Nephron progenitor cell (in vitro differentiated cells): ENCODE measurements around the gene CAMTA1.
A peak's percentile ranks its signal among the peaks of the same experiment; 100 is the strongest.

Source experiments
- DNase-seq: peaks from one replicate; pipeline ENCODE4 v3.0.0; 2021
- H3K27ac Mint-ChIP-seq: 2 replicates; pipeline ENCODE4 v1.8.0; 2021; ENCODE audit warnings: mild to moderate bottlenecking, moderate library complexity, mixed read lengths
- H3K27me3 Mint-ChIP-seq: 2 replicates; pipeline ENCODE4 v1.8.0; 2021; ENCODE audit warnings: mild to moderate bottlenecking, low read depth, mixed read lengths; ENCODE audit not compliant: poor library complexity
- H3K36me3 Mint-ChIP-seq: 2 replicates; pipeline ENCODE4 v1.8.0; 2021; ENCODE audit warnings: low read depth, mixed read lengths
- H3K4me1 Mint-ChIP-seq: 2 replicates; pipeline ENCODE4 v1.8.0; 2021; ENCODE audit warnings: mixed read lengths
- H3K4me3 Mint-ChIP-seq: 2 replicates; pipeline ENCODE4 v1.8.0; 2021; ENCODE audit warnings: mild to moderate bottlenecking, moderate library complexity, mixed read lengths
- H3K9me3 Mint-ChIP-seq: 2 replicates; pipeline ENCODE4 v1.8.0; 2021; ENCODE audit warnings: mild to moderate bottlenecking, moderate library complexity, mixed read lengths
- CTCF ChIP-seq: fragments of 200-600 bp; sonication (generic); IDR thresholded peaks from 2 replicates; pipeline ENCODE4 v1.5.0; 2021; ENCODE audit warnings: antibody characterized with exemption

Gene CAMTA1

DNA sequence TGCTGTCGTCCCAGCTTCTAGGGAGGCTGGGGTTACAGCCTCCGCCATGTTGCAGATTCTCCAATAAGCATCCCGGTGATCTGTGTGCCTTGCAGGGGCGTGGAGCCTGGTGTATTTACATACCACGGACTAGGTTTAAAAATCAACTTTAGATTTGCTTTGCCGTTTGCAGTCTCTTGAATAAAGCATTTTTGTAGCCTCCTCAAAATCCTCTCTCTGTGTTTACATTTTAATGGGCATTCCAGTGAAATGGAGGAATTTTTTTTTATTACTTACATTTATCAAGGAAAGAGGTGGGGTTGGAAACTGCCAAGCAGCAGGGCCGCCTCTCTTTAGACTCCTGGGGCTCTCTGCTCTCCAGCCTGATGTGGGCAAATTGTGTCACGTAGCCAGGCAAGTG, 548.4 kb downstream of the CAMTA1 start:
- no peak for DNase-seq
- H3K4me1 Mint-ChIP-seq = peaks cover 54% of the 10 kb centered on the region
- TF ChIP-seq CTCF = no peak
- peaks cover 5% of the 10 kb centered on the region for H3K9me3 Mint-ChIP-seq
- no peak overlapping the region for H3K4me3 Mint-ChIP-seq
- H3K27me3 Mint-ChIP-seq = peaks cover 2% of the 10 kb centered on the region
- peak overlapping the region; percentile 89 for H3K27ac Mint-ChIP-seq
- peaks cover 4% of the 10 kb centered on the region for H3K36me3 Mint-ChIP-seq

DNA sequence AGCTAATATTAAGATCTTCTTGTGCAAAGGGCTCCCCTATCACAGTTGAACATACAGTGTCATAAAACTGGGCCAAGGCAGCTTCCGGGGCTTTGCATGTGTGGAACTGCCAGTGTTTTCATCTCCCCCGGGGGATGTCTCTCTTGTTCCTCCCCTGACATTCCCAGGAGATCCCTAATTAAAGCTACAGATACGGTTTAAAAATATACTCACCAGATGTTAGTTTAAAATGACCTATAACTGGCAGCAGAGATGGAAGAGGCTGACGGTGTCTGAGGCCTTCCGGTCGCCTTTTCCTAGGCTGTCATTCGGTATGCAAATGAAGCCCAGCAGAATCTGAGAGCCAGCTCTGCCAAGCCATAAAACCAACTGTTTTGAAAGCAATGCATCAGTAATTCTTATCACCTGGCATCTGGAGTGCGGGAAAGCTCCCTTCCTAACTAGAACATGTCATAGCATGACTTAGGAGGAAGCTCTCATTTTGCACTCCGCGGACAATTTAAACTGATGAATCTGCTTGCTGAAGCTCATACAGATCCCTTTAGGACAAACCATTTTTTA, 549.3 kb downstream of the CAMTA1 start:
- peak overlapping the region; percentile 89 for H3K27ac Mint-ChIP-seq
- TF ChIP-seq CTCF = no peak
- peaks cover 2% of the 10 kb centered on the region for H3K27me3 Mint-ChIP-seq
- peak overlapping the region; percentile 62 for H3K4me3 Mint-ChIP-seq
- no peaks in the 10 kb centered on the region for H3K9me3 Mint-ChIP-seq
- peaks cover 54% of the 10 kb centered on the region for H3K4me1 Mint-ChIP-seq
- peak; percentile 37 for DNase-seq
- H3K36me3 Mint-ChIP-seq = no peaks in the 10 kb centered on the region

GRCh38 chr1:7335224-7335879, 550.1 kb downstream of the CAMTA1 start:
- Mint-ChIP-seq H3K4me3 (no peak overlapping the region), H3K27ac (peak overlapping the region; percentile 89), H3K36me3 (no peaks in the 10 kb centered on the region), H3K27me3 (peaks cover 2% of the 10 kb centered on the region), H3K9me3 (no peaks in the 10 kb centered on the region), H3K4me1 (peaks cover 54% of the 10 kb centered on the region)
- DNase-seq = no peak
- TF ChIP-seq CTCF = no peak

- Mint-ChIP-seq H3K36me3 (no peaks in the 10 kb centered on the region), H3K27ac (no peak overlapping the region), H3K27me3 (no peaks in the 10 kb centered on the region), H3K4me1 (peaks cover 41% of the 10 kb centered on the region), H3K4me3 (no peak overlapping the region), H3K9me3 (no peaks in the 10 kb centered on the region)
- no peak for TF ChIP-seq CTCF
- no peak for DNase-seq
Measured at GRCh38 chr1:7338439-7338838, 553.2 kb downstream of the CAMTA1 start.

- DNase-seq = no peak
- no peak overlapping the region for H3K27ac Mint-ChIP-seq
- peaks cover 36% of the 10 kb centered on the region for H3K4me1 Mint-ChIP-seq
- no peaks in the 10 kb centered on the region for H3K27me3 Mint-ChIP-seq
- no peaks in the 10 kb centered on the region for H3K9me3 Mint-ChIP-seq
- no peaks in the 10 kb centered on the region for H3K36me3 Mint-ChIP-seq
- TF ChIP-seq CTCF = no peak
- no peak overlapping the region for H3K4me3 Mint-ChIP-seq
Measured at GRCh38 chr1:7339014-7339413, 553.8 kb downstream of the CAMTA1 start.

DNA sequence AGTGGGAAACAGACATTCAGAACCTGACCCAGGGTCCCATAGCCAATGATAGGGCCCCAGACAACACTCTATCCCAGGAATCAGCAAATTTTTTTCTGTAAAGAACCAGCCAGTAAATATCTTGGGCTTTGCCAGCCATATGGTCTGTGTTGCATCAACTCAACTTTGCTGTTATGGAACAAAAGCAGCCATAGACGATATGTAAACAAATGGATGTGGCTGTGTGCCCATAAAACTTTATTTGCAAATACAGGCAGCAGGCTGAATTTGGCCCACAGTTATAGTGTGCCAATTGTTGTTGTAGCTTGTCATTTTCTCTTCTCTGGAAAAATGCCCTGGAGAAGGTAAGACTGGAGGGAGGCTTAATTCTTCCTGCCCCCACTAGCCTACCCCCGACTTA, 554.7 kb downstream of the CAMTA1 start:
- Mint-ChIP-seq H3K27me3 (peaks cover 7% of the 10 kb centered on the region), H3K4me3 (no peak overlapping the region), H3K4me1 (peaks cover 35% of the 10 kb centered on the region), H3K36me3 (no peaks in the 10 kb centered on the region), H3K9me3 (no peaks in the 10 kb centered on the region), H3K27ac (no peak overlapping the region)
- no peak for DNase-seq
- TF ChIP-seq CTCF = no peak
